ENCODE measurements around the gene CLDN11.

CLDN11 gene

DNA sequence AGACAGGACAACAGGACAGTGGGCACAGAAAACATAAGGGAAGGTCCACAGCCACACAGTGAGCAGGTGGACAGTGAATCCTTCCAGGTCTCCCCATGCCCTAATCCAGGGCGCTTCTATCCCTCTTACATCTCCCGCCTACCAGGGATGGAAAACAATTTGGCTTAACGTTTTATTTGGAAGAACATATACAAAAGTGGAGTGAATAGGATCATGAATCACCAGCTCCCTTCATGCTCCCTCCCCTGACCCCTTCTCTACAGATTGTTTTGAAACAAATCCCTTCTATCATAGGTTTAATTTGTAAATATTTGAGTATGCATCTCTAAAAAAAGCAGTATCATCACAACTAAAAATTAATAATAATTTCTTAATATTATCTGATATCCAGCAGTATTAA is 52.5 kb downstream of the CLDN11 start:
- DNase-seq (ENCODE audit: low read depth) = no peak

DNA sequence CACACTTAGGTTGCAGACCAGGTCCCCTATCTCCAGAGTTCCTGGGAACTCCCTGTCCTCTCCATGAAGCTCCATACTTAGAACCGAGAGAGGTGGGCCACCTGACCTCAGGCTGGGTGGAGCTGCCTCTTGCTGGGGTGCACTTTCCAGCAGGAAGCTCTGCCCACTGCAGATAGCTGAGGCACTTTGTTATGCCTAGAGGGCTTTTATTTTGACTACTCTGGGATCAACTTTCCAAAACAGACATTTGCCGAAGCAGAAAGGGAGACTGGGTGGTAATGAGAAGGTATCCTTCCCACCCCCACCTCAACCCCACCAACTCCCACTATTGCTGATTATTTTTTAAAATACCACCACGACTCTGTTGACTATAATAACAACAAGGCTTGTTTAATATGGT is 54.7 kb downstream of the CLDN11 start:
- no peak for DNase-seq (ENCODE audit: low read depth)

- no peak for DNase-seq (ENCODE audit: low read depth)
Observed at GRCh38 chr3:170475092-170475685, 56.5 kb downstream of the CLDN11 start.

DNA sequence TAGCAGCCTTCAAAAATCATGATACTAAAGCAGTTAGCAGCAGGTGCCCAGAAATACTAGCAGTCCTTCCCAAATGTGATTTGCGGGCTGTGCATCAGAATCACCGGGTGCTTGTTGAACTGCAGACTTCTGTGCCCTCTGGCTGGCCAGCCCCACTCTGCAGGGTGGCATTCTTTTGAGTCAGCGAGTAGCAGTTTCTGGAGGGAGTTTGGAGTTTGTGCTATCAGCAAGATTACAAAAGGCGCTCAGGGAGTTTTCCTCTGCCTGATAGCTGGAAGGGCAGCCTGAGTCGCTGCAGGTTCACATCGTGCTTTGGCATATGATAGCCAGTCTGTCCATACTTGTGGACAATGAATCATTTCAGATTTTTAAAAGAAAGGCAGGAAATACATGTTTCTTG is 57.6 kb downstream of the CLDN11 start:
- no peak for DNase-seq (ENCODE audit: low read depth)

- DNase-seq (ENCODE audit: low read depth) = no peak
Observed at GRCh38 chr3:170477395-170477794, 58.7 kb downstream of the CLDN11 start.

DNA sequence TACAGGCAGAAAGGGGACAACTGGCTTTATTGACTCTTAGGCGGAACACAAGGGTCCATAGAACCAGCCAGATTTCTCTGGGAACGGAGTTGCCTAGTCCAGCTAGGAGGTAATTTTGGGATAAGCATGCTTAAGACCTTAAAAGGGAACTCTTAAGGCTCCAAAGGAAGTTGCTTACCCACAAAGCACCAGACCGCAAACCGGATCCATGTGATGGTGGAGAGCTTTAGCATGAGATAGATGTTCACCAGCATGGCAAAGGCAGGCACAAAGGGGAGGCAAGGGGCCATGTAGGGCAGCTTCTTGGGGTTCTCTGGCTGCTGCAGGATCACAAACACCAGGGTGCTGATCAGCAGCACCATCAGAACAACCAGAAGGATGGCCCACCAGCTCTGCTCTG is 61.4 kb downstream of the CLDN11 start:
- no peak for DNase-seq (ENCODE audit: low read depth)

DNA sequence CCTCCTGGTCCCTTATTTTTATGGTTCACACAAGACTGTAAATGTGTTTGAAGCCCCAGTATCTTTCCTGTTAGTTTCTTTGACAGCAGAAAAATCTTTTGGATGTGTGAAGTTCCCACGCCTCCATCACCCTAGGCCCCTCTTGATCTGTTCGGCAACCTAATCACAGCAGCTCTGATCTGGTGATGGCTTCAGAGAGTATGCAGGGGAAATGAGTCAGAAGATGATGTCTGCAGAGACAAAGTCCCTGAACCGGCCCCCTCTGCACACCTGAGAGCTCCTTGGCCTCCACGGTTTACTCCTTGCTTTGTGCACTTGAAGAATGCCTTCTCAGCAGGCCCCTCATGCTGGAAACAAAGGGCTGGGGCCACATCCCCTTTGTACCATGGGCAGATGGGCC is 63.5 kb downstream of the CLDN11 start:
- no peak for DNase-seq (ENCODE audit: low read depth)

GRCh38 chr3:170483485-170484262 is 65.0 kb downstream of the CLDN11 start:
- no peak for DNase-seq (ENCODE audit: low read depth)

Data from activated gamma-delta T cell treated with anti-CD3 and anti-CD28 coated beads, Interleukin-2, amount 50 U/mL, for 16 hours (primary cell).